GDM1 (cell line): ENCODE measurements around the gene SLC16A4.

Experiments
- DNase-seq: peaks from one replicate; lab custom pipeline; 2025; lab: John Stamatoyannopoulos, UW

The SLC16A4 gene

DNA sequence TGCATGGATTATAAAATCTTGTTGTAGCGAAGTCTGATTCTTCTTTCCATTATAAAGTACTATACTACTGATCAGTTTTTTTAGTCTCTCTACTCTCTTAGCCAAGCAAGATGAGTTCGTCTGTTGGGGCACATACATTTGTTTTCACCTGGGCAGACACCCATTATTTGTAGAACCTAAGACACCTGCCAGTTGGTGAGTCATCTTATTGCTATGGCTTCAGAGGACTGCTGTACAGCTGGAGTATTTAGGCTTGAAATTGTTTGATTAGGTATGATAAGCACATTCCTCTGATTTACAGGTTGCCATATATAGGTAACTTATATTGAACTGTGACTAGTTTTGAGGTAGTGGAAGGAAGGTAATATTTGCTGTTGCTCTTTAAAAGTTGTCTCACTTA lies 34.4 kb downstream of the SLC16A4 start:
- DNase-seq: no peak

DNA sequence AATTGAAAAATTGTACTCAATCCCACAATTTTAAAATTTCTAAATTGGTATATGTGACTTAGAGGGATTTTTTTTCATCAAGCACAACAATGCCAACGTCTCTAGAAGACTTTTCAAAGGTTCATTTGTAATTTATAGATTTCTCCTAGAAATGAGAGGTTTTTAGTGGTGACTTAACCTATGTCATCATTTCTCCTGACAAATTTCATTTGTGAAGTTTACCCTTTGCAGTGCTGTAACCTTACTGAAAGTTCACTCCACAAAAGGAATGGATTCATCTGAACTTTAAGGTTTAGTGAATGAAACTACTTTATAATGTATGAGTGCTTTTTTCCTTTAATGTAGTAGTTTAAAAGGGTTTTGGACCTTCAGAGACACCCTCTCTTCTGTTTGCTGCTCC lies 35.5 kb downstream of the SLC16A4 start:
- no peak for DNase-seq

DNA sequence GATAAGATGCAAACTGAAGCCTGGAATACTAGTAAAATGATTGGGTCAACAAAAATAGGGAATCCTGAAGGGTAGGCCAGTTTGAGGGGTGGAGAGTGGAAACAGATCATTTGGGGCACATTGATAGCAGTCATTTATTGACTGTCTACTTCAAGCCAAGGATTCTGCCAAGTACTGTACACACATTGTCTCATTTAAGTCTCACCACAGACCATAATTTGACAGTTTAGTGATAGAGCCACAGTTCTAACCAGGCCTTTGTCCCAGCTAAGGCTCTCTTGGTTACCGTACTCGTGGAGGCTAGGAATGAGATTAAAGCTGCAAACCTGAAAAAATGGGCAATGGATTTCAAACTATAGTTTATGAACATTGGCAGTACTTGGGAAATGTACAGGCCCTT lies 40.5 kb downstream of the SLC16A4 start:
- DNase-seq: no peak

DNA sequence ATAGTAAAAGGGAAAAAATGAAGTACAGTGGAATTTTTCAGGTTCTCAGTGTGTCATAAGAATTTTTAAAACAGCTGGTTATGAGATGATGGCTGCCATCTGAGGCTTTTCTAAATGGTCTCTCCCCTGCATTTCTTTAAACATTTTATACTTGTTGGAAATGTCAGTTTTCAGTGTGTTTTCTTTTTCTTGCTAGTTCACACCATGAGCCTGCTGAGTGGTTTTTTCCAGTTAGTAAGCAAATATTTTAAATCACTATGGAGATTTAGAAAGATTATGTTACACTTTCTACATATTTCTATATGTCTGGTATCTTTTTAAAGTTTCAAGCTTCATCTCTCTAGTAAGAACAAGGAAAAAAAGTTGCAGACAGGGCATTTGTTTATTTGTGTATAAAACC lies 42.1 kb downstream of the SLC16A4 start:
- DNase-seq: no peak

DNA sequence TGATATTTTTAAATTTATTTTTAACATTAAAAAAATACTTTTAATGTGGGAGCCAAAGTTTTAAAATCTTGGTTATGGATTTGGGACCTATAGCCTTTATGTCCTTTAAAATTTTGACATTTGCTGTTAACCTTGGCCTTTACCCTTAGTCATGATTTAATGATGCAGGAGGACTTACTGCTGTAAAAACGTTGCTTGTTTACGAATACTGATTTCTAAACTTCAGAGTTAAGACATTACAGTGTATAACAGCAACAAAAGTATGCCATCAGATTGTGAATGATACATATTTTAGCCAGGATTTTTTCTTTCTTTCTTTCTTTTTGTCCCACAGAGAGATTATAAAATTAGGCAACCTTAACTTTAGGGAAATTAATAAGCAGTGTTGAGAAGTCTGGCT lies 42.8 kb downstream of the SLC16A4 start:
- DNase-seq: no peak

DNA sequence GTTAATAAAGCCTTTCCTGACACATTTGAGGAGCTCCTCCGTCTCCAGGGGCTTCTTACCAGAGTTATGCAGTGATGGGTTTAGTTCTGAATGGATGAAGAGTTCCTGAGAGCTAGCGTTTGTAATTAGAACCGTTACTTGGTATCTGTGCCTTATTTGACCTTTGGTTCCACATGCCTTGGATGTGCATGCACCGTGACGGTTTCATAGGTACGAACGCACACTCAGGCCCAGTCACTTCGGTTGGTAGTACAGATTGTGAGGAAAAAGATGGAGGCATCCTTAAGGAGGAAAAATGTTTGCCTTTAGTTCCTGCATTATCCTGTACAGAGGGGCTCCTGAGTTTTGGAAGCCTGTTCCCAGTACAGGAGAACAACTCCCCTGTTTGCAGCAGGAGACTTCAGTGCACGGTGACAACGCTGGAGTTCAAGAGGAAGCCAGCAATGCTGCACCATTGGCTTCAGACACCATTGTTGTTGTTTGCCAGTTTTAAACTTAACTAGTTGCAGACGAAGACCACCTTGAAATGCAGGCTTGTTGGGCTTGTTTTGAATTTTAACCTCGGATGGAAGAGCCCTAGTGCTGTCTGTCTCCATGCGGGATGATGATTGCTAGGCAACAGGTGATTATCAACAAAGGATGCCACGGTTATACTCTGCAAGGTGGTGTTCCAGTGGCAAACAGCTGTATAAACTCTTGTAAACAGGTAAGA lies 43.5 kb downstream of the SLC16A4 start:
- DNase-seq: no peak

DNA sequence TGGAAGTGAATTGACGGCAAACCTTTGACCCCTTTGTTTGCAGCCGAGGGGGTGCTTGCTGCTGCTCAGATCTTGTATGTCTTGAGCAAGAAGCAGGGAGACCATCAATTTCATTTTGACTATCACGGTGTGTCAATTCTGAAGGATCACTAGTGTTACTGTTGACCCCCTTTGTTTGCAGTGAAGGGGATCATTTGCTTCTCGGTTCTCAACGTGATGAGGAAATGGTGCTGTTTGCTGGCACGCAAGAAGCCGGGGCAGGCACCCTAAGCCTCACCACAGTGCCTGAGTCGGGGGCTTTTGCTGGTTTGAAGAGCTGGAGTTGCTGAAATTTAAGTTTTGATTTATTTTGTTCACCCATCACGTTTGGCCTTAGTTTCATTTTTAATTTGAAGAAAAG lies 44.1 kb downstream of the SLC16A4 start:
- no peak for DNase-seq

DNA sequence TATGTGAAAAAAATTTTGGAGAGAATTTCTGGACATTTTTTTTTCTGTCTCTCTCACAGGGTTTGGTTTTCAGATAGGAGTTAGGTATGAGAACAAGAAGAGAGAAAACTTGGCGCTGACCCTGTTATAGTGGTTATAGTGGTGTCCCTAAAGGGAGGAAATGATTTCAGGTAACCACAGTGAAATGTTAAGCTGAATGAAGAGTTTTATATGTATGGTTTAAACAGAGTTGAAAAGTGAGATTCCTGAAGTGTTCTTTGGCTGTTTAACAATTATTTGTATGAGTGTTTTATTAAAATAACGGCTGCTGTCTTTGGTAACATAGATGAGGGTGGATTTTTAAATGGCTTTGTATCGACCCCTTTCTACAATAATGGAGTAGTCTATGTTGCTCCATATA lies 45.3 kb downstream of the SLC16A4 start:
- DNase-seq: no peak

DNA sequence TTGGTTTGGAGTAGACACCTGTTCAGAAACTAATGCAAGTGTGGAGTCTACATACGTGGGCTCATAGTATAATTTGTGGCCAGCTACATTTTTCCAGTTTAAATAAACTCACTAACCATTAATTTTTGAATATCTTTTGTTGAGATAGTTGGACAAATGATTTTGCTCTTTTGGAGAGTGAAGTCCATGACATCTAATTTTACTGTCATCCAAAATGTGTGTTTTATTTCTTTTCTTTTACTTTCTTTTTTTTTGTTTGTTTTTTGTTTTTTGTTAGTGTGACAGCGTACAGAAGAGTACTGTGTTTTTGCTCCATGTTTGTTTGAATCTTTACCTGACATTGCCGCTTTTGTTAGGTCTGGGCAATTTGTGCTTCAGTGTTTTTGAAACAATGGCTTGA lies 46.7 kb downstream of the SLC16A4 start:
- no peak for DNase-seq

DNA sequence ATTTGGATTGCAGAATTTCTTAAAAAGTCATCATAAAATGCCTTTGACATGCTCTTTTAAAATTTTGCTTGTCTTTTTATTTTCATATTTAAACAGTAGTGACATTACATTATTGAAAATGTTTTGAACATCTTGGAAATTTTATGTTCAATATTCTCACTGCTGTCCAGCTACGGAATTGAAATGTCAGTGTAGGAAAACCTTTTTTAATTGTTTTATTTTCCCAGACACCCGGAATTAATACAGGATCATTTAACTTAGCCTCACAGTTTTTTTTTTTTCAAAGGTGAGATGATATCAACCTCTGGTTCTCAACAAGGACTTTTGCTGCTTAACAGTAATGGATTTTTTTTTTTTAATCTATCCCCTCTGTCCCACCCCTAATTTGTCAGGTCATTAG lies 47.6 kb downstream of the SLC16A4 start:
- DNase-seq: no peak

DNA sequence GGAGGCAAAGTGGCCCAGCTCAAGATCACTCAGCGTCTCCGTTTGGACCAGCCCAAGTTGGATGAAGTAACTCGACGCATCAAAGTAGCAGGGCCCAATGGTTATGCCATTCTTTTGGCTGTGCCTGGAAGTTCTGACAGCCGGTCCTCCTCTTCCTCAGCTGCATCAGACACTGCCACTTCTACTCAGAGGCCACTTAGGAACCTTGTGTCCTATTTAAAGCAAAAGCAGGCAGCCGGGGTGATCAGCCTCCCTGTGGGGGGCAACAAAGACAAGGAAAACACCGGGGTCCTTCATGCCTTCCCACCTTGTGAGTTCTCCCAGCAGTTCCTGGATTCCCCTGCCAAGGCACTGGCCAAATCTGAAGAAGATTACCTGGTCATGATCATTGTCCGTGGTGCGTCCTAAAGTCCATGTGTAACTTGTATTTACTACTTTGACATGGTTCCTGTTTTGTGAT lies 48.9 kb downstream of the SLC16A4 start:
- DNase-seq: no peak

DNA sequence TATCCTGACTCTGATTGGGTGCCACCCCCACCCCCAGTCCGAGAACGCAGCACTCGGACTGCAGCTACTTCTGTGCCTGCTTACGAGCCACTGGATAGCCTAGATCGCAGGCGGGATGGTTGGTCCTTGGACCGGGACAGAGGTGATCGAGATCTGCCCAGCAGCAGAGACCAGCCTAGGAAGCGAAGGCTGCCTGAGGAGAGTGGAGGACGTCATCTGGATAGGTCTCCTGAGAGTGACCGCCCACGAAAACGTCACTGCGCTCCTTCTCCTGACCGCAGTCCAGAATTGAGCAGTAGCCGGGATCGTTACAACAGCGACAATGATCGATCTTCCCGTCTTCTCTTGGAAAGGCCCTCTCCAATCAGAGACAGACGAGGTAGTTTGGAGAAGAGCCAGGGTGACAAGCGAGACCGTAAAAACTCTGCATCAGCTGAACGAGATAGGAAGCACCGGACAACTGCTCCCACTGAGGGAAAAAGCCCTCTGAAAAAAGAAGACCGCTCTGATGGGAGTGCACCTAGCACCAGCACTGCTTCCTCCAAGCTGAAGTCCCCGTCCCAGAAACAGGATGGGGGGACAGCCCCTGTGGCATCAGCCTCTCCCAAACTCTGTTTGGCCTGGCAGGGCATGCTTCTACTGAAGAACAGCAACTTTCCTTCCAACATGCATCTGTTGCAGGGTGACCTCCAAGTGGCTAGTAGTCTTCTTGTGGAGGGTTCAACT lies 49.5 kb downstream of the SLC16A4 start:
- no peak for DNase-seq

DNA sequence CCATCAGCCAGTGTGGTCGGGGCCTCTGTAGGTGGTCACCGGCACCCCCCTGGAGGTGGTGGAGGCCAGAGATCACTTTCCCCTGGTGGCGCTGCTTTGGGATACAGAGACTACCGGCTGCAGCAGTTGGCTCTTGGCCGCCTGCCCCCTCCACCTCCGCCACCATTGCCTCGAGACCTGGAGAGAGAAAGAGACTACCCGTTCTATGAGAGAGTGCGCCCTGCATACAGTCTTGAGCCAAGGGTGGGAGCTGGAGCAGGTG lies 50.7 kb downstream of the SLC16A4 start:
- DNase-seq: no peak

DNA sequence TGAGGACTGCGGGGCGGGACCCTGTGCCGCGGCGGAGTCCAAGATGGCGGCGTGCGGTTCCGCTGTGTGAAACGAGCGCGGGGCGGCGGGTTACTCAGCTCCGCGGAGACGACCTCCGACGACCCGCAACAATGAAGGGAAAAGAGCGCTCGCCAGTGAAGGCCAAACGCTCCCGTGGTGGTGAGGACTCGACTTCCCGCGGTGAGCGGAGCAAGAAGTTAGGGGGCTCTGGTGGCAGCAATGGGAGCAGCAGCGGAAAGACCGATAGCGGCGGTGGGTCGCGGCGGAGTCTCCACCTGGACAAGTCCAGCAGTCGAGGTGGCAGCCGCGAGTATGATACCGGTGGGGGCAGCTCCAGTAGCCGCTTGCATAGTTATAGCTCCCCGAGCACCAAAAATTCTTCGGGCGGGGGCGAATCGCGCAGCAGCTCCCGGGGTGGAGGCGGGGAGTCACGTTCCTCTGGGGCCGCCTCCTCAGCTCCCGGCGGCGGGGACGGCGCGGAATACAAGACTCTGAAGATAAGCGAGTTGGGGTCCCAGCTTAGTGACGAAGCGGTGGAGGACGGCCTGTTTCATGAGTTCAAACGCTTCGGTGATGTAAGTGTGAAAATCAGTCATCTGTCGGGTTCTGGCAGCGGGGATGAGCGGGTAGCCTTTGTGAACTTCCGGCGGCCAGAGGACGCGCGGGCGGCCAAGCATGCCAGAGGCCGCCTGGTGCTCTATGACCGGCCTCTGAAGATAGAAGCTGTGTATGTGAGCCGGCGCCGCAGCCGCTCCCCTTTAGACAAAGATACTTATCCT lies 51.2 kb downstream of the SLC16A4 start:
- no peak for DNase-seq

DNA sequence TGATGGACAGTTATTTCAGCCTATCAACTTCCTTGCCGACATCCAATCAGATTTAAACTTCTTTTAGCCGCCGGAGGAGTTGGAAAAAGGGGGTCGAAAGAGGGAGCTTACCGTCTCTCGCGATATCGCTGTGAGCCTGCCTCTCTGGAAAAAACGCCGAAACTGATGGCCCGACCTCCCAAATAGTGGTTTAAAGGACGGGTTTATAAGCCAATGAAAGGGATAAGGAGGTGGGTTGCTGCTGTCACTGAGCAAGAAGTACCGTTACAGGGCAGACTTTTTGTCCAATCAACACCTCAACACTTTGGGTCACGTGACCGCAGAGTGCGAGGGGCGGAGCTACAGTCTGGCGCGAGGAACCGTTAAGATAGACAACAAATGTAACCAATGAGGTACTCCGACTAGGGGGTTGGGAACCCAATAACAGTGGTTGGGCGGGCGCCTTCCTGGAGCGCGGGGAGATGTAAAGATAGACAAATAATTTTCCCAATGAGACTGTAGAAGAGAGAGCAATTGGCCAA lies 51.9 kb downstream of the SLC16A4 start, which contains the start of gene RBM15:
TSS of gene RBM15 (plus strand) at position 492 of the 521 bp plus-strand sequence. CDS start at position 521, 29 bp downstream.
- DNase-seq: peak; percentile 100

DNA sequence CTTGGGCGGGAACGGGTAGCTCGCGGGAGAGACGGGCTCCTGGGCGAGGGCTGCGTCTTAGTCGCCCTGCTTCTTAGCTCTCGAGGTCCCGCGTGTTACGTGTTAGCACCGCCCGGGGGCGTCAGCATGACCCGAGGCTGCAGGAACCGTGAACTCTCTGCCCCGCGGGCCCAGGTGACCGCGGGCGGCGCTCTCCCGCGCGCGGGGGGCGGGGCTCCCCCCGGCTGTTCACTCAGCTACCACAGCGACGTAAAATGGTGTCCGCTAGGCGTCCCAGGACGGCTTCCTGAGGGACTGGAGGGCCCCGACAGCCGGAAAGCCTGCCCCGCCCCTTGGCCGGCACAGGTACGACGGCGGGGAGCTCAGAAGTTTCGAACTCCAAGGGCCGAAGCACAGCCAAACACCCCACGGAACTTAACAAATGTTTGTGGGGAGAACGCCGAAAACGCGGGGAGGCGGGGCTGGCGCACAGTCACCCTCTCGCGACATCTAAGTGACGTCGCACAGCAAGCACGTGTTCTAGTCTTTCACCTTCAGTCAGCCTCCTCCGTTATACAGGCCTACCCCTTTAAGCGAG lies 52.4 kb downstream of the SLC16A4 start:
- peak; percentile 93 for DNase-seq

DNA sequence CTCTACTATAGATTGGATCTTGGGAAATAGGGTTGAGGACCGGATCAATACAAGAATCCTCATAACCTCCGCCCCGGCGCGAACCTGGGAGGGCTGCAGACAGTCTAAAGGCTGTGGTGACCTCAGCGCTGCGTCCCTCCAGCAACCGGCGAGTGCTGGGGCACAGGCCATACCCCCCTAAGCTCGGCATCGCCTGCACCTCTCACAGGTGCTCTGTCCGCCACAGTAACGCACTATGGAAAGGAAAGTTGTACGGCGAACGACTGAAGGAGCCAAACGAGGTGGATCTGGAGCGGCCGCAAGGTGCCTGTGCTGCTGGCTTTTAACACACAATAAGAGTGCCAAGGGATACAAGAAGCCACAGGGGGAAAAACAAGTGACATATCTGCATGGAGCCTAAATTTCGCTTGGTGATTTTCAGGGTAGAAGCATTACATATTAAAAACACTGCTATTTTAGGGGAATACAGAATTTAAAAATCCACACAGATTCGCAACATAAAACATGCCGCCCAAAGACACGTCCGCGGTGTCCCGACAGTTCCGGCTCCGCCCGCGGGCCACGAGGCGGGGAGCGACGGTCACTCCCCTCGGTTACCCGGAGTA lies 53.0 kb downstream of the SLC16A4 start:
- DNase-seq: peak; percentile 11

DNA sequence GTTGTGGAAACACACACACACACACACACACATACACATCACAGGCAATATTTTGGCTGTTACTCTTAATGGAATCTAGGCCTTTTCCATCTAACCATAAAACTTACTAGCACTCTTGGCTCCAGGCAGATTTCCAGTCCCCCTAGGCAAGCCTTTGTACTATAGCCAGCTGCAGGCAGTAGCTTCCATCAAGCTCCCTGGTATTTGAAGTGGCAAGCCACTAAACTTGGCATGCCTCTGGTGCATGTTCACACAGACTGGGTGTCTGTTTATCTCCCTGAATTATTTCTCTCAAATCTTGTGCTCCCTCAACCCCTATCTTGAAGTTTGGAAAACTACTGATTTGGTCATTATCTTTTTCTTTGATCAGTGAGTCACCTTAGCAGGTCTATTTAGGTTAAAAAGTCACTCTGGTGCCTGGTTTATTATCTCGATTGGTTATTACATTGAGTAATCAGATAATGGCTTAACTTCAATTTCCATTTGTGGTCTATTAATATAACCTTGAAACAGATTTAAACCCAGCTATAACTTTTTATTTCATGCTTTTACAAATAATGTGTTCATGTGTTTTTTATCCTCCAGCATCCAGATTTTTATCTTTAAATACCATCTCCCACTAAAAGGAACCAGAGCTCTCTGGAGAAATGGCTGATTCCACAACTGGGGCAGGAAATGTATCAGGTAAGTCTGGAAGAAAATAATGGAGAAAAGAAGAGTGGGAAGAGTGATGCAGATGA lies 54.4 kb downstream of the SLC16A4 start:
- no peak for DNase-seq

DNA sequence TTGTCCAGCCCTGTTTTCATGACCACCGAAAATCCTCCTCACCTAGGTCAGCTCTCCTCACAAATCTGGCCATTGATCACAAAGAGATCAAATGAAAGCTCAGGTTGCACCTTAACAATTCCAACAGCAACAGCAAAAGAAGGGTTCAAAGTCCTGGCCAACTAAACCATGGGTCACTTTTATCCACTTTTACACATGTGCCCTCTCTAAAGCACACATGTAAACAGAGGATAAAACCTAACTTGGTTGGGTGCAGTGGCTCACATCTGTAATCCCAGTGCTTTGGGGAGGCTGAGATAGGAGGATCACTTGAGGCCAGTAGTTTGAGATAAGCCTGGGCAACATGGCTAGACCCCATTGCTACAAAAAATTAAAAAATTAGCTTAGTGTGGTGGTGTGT lies 55.6 kb downstream of the SLC16A4 start:
- DNase-seq: no peak

DNA sequence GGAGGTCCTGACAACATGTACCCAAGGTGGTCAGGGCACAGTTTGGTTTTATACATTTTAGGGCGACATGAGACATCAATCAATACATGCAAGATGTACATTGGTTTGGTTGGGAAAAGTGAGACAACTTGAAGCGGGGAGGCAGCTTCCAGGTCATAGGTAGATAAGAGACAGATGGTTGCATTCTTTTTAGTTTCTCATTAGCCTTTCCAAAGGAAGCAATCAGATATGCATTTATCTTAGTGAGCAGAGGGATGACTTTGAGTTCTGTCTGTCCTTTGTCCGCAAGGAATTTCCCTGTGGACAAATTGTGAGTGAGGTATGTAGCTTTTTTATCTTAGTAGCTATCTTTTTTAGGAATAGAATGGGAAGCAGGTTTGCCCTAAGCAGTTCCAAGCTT lies 62.1 kb downstream of the SLC16A4 start:
- no peak for DNase-seq

DNA sequence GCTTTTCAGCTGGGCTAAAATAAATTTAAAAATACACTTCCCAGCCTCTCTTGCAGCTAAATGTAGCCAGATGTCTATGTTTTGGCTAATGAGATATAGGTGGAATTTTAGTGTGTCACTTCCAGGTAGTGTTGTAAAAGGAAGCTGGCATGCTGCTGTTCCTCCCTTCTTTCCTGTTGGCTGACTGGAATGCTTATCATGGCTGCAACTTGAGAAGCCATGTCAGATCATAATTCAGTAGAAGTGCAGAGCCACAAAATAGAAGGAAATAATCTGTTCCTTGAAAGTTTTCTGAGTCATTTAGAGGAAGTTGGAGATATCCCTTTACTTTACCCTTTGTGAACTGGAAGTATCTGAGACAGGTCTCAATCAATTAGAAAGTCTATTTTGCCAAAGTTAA lies 62.6 kb downstream of the SLC16A4 start:
- DNase-seq: no peak
